A549 (cell line): ENCODE data around the gene TCF12. TPM values are rescaled to one million over a fixed set of nuclear protein-coding genes. Genes with fewer than 3 reads are reported as not detected.

Experiments
- ATAC-seq, 2 experiments: fragments of 200-7000 bp in 1 of 2; fragments of >200 bp in 1 of 2; cut with Nextera tagmentation in 1 of 2; cut with Tn5 transposase in 1 of 2; 3 replicates each; pipeline versions ENCODE4 v1.8.0 to v1.9.1; 2018 to 2020; ENCODE audit warnings: mild to moderate bottlenecking in 1 of 2, moderate library complexity in 1 of 2
- CTCF ChIA-PET: fragments of 300-600 bp; sonication (Branson Sonifier 250); formaldehyde crosslinking; extraction: SDS; loops from one replicate; lab custom pipeline; 2021; ENCODE audit warnings: antibody characterized with exemption, inconsistent platforms; lab: Yijun Ruan, JAX
- POLR2A ChIA-PET: fragments of 350-600 bp; formaldehyde crosslinking; extraction: SDS; loops from one replicate; lab custom pipeline; 2021; ENCODE audit warnings: antibody characterized with exemption, inconsistent platforms; lab: Yijun Ruan, JAX
- DNase-seq, 2 experiments: peaks; one replicate each; pipeline versions ENCODE4 v3.0.0 to v3.0.0-alpha.2; 2011 to 2016; ENCODE audit warnings: low read depth in 1 of 2, low spot score in 1 of 2
- FAIRE-seq: peaks from 2 replicates; lab custom pipeline; 2011; peaks lifted over from hg19 to GRCh38; lab: Jason Lieb, UNC
- H3K27ac ChIP-seq, 2 experiments: fragments of >200 bp; sonication (Bioruptor Twin); formaldehyde crosslinking; 3 replicates each; pipeline ENCODE4 v1.5.1; 2016 to 2017
- H3K4me1 ChIP-seq: fragments of >200 bp; sonication (Bioruptor Twin); formaldehyde crosslinking; 3 replicates; pipeline ENCODE4 v1.6.1; 2016
- H3K4me2 ChIP-seq: fragments of >200 bp; sonication (Bioruptor Twin); formaldehyde crosslinking; 3 replicates; pipeline ENCODE4 v1.6.1; 2016
- H3K4me3 ChIP-seq: fragments of >200 bp; sonication (Bioruptor Twin); formaldehyde crosslinking; 3 replicates; pipeline ENCODE4 v1.5.1; 2016
- H3K9me3 ChIP-seq: fragments of >200 bp; sonication (Bioruptor Twin); formaldehyde crosslinking; 3 replicates; pipeline ENCODE4 v1.6.1; 2016
- BCL3 ChIP-seq: fragments of >200 bp; sonication (Bioruptor Twin); formaldehyde crosslinking; IDR thresholded peaks from 3 replicates; pipeline ENCODE4 v1.6.1; 2016
- BHLHE40 ChIP-seq: IDR thresholded peaks from 2 replicates; pipeline ENCODE4 v1.6.1; 2012; ENCODE audit warnings: low read depth, low read length, inconsistent platforms
- CBX2 ChIP-seq: fragments of 200-600 bp; sonication (generic); IDR thresholded peaks from 2 replicates; pipeline ENCODE4 v1.6.1; 2016; ENCODE audit warnings: low read depth, mild to moderate bottlenecking, borderline replicate concordance
- CEBPB ChIP-seq, 2 experiments: fragments of >200 bp in 1 of 2; sonication (Bioruptor Twin) in 1 of 2; formaldehyde crosslinking in 1 of 2; IDR thresholded peaks; 2 replicates each; pipeline ENCODE4 v1.6.1; 2012 to 2016
- CHD2 ChIP-seq: fragments of 150-350 bp; IDR thresholded peaks from 2 replicates; pipeline ENCODE4 v1.6.1; 2014; ENCODE audit warnings: low read length; ENCODE audit not compliant: partially characterized antibody
- CHD4 ChIP-seq: fragments of 200-600 bp; sonication (generic); IDR thresholded peaks from 2 replicates; pipeline ENCODE4 v1.6.1; 2016; ENCODE audit warnings: antibody characterized with exemption, mild to moderate bottlenecking, borderline replicate concordance
- EP300 ChIP-seq, 2 experiments: fragments of >200 bp; sonication (Bioruptor Twin); formaldehyde crosslinking; IDR thresholded peaks; 2 replicates in 1 of 2; 3 replicates in 1 of 2; pipeline ENCODE4 v1.6.1; 2016 to 2017
- FOSL2 ChIP-seq, 2 experiments: fragments of 450-650 bp in 1 of 2; fragments of >200 bp in 1 of 2; sonication (Bioruptor Twin) in 1 of 2; formaldehyde crosslinking; IDR thresholded peaks; 2 replicates each; pipeline versions ENCODE4 v1.5.0 to v1.6.1; 2016 to 2020; ENCODE audit warnings: mild to moderate bottlenecking in 1 of 2, moderate library complexity in 1 of 2
- FOXS1 ChIP-seq: fragments of 250-450 bp; sonication (Bioruptor Pico); IDR thresholded peaks from 2 replicates; pipeline ENCODE4 v1.5.0; 2020; ENCODE audit warnings: mild to moderate bottlenecking, moderate library complexity
- HOXA7 ChIP-seq: fragments of 250-450 bp; sonication (Bioruptor Pico); IDR thresholded peaks from 2 replicates; pipeline ENCODE4 v1.5.0; 2020; ENCODE audit warnings: mild to moderate bottlenecking, moderate library complexity
- HOXB13 ChIP-seq: fragments of 250-450 bp; sonication (Bioruptor Pico); IDR thresholded peaks from 2 replicates; pipeline ENCODE4 v1.5.0; 2020; ENCODE audit warnings: low read depth, mild to moderate bottlenecking, moderate library complexity
- JUNB ChIP-seq: fragments of >200 bp; sonication (Bioruptor Twin); formaldehyde crosslinking; IDR thresholded peaks from 2 replicates; pipeline ENCODE4 v1.6.1; 2016
- PHF8 ChIP-seq: fragments of 200-600 bp; sonication (generic); IDR thresholded peaks from 2 replicates; pipeline ENCODE4 v1.6.1; 2016; ENCODE audit warnings: low read depth, mild to moderate bottlenecking, antibody characterized with exemption, moderate library complexity, borderline replicate concordance
- RARB ChIP-seq: fragments of 250-450 bp; sonication (Bioruptor Pico); IDR thresholded peaks from 2 replicates; pipeline ENCODE4 v1.8.0; 2021; ENCODE audit warnings: mild to moderate bottlenecking, moderate library complexity
- RFX5 ChIP-seq: fragments of 450-650 bp; IDR thresholded peaks from 2 replicates; pipeline ENCODE4 v1.7.1; 2014; ENCODE audit warnings: antibody characterized with exemption, mild to moderate bottlenecking, moderate library complexity
- SREBF2 ChIP-seq: fragments of 450-650 bp; IDR thresholded peaks from 2 replicates; pipeline ENCODE4 v1.6.1; 2014; ENCODE audit warnings: mild to moderate bottlenecking, moderate library complexity
- ZNF302 ChIP-seq: fragments of 250-450 bp; sonication (Bioruptor Pico); IDR thresholded peaks from 2 replicates; pipeline ENCODE4 v1.9.0; 2021; ENCODE audit warnings: inconsistent platforms, mild to moderate bottlenecking, moderate library complexity
- ZSCAN20 ChIP-seq: fragments of 250-450 bp; sonication (Bioruptor Pico); IDR thresholded peaks from 2 replicates; pipeline ENCODE4 v1.8.0; 2022; ENCODE audit warnings: mild to moderate bottlenecking, moderate library complexity
- WGBS: methylation state at CpG from one replicate; pipeline ENCODE4 v1.1.6; 2017; ENCODE audit errors: missing lambda C conversion rate; 5-methylcytosine and 5-hydroxymethylcytosine counted together
- polyA plus RNA-seq, 4 experiments: library from polyadenylated mRNA; depleted of rRNA in 3 of 4; stranded (reverse); fragments of >200 nt; fragmentation: RNase III in 1 of 4; extraction: RNeasy Plus Mini Kit Qiagen cat#74134 plus additional on column Dnase treatment in 1 of 4; gene quantifications; 2 replicates in 3 of 4; 3 replicates in 1 of 4; pipeline ENCODE4 v1.2.3, GENCODE V29; 2011 to 2017
- TF ChIP-seq, protein P1 (sequence below): fragments of 200-600 bp; sonication (generic); IDR thresholded peaks from 2 replicates; pipeline ENCODE4 v1.6.1; 2016; ENCODE audit warnings: antibody characterized with exemption, mild to moderate bottlenecking, moderate library complexity
- TF ChIP-seq, protein P2 (sequence below): IDR thresholded peaks from 2 replicates; pipeline ENCODE4 v1.6.1; 2012
- TF ChIP-seq, protein P3 (sequence below): fragments of 250-450 bp; sonication (Bioruptor Pico); IDR thresholded peaks from 2 replicates; pipeline ENCODE4 v1.5.0; 2021; ENCODE audit warnings: mild to moderate bottlenecking, moderate library complexity, borderline replicate concordance
- TF ChIP-seq, protein P4 (sequence below): fragments of 450-650 bp; IDR thresholded peaks from 2 replicates; pipeline ENCODE4 v1.6.1; 2014; ENCODE audit warnings: antibody characterized with exemption

The TCF12 gene
- polyA plus RNA-seq, 2 of the 4 experiments (the other 2 are of a cell fraction) = 36.3 to 121 TPM

DNA sequence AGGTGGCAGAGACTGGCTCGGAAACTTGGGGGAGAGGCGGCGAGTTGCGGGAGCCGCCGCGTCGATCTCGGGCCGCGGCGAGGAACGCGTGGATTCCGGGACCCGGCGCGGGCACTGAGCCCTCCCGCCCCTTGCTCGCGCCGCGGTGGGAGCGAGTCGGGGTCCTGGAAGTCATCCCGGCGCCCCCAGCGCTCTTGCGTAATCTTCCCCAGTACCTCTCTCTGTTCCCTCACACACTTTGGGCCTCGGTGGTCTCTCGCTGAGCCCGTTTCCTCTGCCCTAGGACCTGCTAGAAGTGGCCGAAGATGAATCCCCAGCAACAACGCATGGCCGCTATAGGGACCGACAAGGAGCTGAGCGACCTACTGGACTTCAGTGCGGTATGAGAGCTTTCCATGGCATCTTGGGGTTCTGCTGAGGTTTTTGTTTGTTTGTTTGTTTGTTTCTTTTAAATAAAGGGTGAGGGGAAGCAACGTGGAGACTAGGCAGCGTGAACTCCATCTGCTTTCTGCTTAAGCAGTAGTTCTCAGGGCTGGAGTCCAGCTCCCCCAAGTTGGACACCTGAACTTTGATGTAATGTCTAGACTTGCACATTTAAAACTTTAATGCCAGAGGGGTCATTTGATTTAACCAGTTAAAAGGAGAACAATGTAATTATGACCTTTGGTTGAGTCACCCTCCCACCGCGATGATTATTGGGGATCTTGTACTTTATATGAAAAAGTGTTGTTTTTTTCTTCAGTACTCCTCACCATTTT is 1.3 kb downstream of the TCF12 start (continued):
- peak; percentile 56 to 75; a peak in 3 of 4 replicates for TF ChIP-seq CEBPB (IDR thresholded peaks at IDR 0.05)
- no peak for TF ChIP-seq SREBF2
- no peak for TF ChIP-seq FOXS1 (CRISPR knock-in tag)

GRCh38 chr15:56920367-56920627 is 1.9 kb downstream of the TCF12 start:
- H3K27ac ChIP-seq = peak overlapping the region; percentile 96 to 99
- 8% methylated on average over 3 of the region's 3 CpGs for WGBS
- no peaks in the 10 kb centered on the region for H3K9me3 ChIP-seq
- no peak for FAIRE-seq
- POLR2A ChIA-PET = interaction anchor here (0.6 to 3.4 kb wide), 5 partner anchors 9 to 566 kb away, joined by 3 to 81 read pairs (median 3); no protein-coding TSS in a partner anchor
- H3K4me1 ChIP-seq = peaks cover 55% of the 10 kb centered on the region
- no peak for TF ChIP-seq BHLHE40
- no peak for TF ChIP-seq ZNF302 (CRISPR knock-in tag)
- no peak for TF ChIP-seq JUNB
- TF ChIP-seq CBX2 = no peak
- TF ChIP-seq FOSL2 (IDR thresholded peaks at IDR 0.05) = no peak
- no peak for TF ChIP-seq FOSL2 (CRISPR knock-in tag; IDR thresholded peaks at IDR 0.05)
- no peak for TF ChIP-seq CHD4
- no peak for TF ChIP-seq CEBPB (IDR thresholded peaks at IDR 0.05)
- no peak for TF ChIP-seq RARB (CRISPR knock-in tag)
- TF ChIP-seq, protein P1, sequence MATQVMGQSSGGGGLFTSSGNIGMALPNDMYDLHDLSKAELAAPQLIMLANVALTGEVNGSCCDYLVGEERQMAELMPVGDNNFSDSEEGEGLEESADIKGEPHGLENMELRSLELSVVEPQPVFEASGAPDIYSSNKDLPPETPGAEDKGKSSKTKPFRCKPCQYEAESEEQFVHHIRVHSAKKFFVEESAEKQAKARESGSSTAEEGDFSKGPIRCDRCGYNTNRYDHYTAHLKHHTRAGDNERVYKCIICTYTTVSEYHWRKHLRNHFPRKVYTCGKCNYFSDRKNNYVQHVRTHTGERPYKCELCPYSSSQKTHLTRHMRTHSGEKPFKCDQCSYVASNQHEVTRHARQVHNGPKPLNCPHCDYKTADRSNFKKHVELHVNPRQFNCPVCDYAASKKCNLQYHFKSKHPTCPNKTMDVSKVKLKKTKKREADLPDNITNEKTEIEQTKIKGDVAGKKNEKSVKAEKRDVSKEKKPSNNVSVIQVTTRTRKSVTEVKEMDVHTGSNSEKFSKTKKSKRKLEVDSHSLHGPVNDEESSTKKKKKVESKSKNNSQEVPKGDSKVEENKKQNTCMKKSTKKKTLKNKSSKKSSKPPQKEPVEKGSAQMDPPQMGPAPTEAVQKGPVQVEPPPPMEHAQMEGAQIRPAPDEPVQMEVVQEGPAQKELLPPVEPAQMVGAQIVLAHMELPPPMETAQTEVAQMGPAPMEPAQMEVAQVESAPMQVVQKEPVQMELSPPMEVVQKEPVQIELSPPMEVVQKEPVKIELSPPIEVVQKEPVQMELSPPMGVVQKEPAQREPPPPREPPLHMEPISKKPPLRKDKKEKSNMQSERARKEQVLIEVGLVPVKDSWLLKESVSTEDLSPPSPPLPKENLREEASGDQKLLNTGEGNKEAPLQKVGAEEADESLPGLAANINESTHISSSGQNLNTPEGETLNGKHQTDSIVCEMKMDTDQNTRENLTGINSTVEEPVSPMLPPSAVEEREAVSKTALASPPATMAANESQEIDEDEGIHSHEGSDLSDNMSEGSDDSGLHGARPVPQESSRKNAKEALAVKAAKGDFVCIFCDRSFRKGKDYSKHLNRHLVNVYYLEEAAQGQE = no peak
- no peak for TF ChIP-seq CHD2
- no peak for TF ChIP-seq ZSCAN20 (CRISPR knock-in tag)
- TF ChIP-seq HOXB13 (CRISPR knock-in tag) = no peak
- no peak for TF ChIP-seq BCL3
- TF ChIP-seq, protein P2, sequence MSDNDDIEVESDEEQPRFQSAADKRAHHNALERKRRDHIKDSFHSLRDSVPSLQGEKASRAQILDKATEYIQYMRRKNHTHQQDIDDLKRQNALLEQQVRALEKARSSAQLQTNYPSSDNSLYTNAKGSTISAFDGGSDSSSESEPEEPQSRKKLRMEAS = no peak
- TF ChIP-seq, protein P3, sequence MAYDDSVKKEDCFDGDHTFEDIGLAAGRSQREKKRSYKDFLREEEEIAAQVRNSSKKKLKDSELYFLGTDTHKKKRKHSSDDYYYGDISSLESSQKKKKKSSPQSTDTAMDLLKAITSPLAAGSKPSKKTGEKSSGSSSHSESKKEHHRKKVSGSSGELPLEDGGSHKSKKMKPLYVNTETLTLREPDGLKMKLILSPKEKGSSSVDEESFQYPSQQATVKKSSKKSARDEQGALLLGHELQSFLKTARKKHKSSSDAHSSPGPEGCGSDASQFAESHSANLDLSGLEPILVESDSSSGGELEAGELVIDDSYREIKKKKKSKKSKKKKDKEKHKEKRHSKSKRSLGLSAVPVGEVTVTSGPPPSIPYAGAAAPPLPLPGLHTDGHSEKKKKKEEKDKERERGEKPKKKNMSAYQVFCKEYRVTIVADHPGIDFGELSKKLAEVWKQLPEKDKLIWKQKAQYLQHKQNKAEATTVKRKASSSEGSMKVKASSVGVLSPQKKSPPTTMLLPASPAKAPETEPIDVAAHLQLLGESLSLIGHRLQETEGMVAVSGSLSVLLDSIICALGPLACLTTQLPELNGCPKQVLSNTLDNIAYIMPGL = no peak
- TF ChIP-seq, protein P4, sequence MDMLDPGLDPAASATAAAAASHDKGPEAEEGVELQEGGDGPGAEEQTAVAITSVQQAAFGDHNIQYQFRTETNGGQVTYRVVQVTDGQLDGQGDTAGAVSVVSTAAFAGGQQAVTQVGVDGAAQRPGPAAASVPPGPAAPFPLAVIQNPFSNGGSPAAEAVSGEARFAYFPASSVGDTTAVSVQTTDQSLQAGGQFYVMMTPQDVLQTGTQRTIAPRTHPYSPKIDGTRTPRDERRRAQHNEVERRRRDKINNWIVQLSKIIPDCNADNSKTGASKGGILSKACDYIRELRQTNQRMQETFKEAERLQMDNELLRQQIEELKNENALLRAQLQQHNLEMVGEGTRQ = no peak
- TF ChIP-seq PHF8 = no peak
- no peak for TF ChIP-seq RFX5
- no peak for TF ChIP-seq HOXA7 (CRISPR knock-in tag)
- no peak for TF ChIP-seq EP300 (IDR thresholded peaks at IDR 0.05)
- TF ChIP-seq, all 56 proteins: peak for 0
- Histone ChIP-seq H3K4me2 (peak overlapping the region; percentile 82), H3K4me3 (peak overlapping the region; percentile 99)
- DNase-seq = peak in 1 of 2 experiments; percentile 23
- CTCF ChIA-PET = interaction anchor here (0.8 to 3.0 kb wide), 9 partner anchors 7 to 386 kb away, joined by 3 to 20 read pairs (median 5); no protein-coding TSS in a partner anchor
- ATAC-seq = no peak
